PC-3 (cell line): Measurements from ENCODE around the gene KCNQ1. TPM values are rescaled to one million over a fixed set of nuclear protein-coding genes. Genes with fewer than 3 reads are reported as not detected.

Source experiments
- ATAC-seq: fragments of 200-7000 bp; cut with Tn5 transposase; 2 replicates; pipeline ENCODE4 v1.9.1; 2020; ENCODE audit warnings: mild to moderate bottlenecking, moderate library complexity
- BruUV-seq: library from RNA; stranded (reverse); fragments of 400-500 nt; replicated peaks from 2 replicates; lab custom pipeline; 2021; lab: Mats Ljungman, UMichigan
- CTCF ChIA-PET: fragments of 300-600 bp; sonication (Branson Sonifier 250); formaldehyde crosslinking; loops from one replicate; lab custom pipeline; 2022; ENCODE audit warnings: antibody characterized with exemption; lab: Charles Lee
- POLR2A ChIA-PET: fragments of 300-600 bp; sonication (Branson Sonifier 250); formaldehyde crosslinking; loops from one replicate; lab custom pipeline; 2022; ENCODE audit warnings: antibody characterized with exemption; ENCODE audit not compliant: unreplicated experiment; lab: Charles Lee
- DNase-seq: peaks from one replicate; pipeline ENCODE4 v3.0.0-alpha.2; 2015
- H2AFZ ChIP-seq: fragments of 300-600 bp; sonication (generic); 2 replicates; pipeline ENCODE4 v1.6.0; 2016; ENCODE audit warnings: antibody characterized with exemption, low read length
- H3F3A ChIP-seq: fragments of 300-600 bp; sonication (generic); one replicate; pipeline ENCODE4 v1.6.0; 2017; ENCODE audit warnings: antibody characterized with exemption, low read length, control low read depth, mild to moderate bottlenecking; ENCODE audit not compliant: unreplicated experiment
- H3K27ac ChIP-seq: fragments of 300-600 bp; sonication (generic); 2 replicates; pipeline ENCODE4 v1.5.1; 2016; ENCODE audit warnings: mild to moderate bottlenecking, low read length
- H3K27me3 ChIP-seq: fragments of 300-600 bp; sonication (generic); 2 replicates; pipeline ENCODE4 v1.6.1; 2016; ENCODE audit warnings: low read length, mixed read lengths
- H3K36me3 ChIP-seq: fragments of 300-600 bp; sonication (generic); 2 replicates; pipeline ENCODE4 v1.6.1; 2016; ENCODE audit warnings: low read depth, mixed run types, low read length, mixed read lengths
- H3K4me1 ChIP-seq: fragments of 300-600 bp; sonication (generic); 2 replicates; pipeline ENCODE4 v1.5.1; 2016; ENCODE audit warnings: low read length; ENCODE audit not compliant: insufficient read depth
- H3K4me2 ChIP-seq: fragments of 300-600 bp; sonication (generic); 2 replicates; pipeline ENCODE4 v1.6.0; 2016; ENCODE audit warnings: low read length
- H3K4me3 ChIP-seq: fragments of 300-600 bp; sonication (generic); 2 replicates; pipeline ENCODE4 v1.5.1; 2016; ENCODE audit warnings: mild to moderate bottlenecking, low read length, mixed read lengths
- H3K79me2 ChIP-seq: fragments of 300-600 bp; sonication (generic); 2 replicates; pipeline ENCODE4 v1.6.1; 2017; ENCODE audit warnings: low read length, mixed read lengths
- H3K9ac ChIP-seq: fragments of 300-600 bp; sonication (generic); 2 replicates; pipeline ENCODE4 v1.6.0; 2016; ENCODE audit warnings: mild to moderate bottlenecking, low read length
- H3K9me2 ChIP-seq: fragments of 300-600 bp; sonication (generic); replicated peaks from 2 replicates; pipeline ENCODE4 v1.6.1; 2016; ENCODE audit warnings: mixed run types, low read length, mixed read lengths
- H3K9me3 ChIP-seq: fragments of 300-600 bp; sonication (generic); 2 replicates; pipeline ENCODE4 v1.6.1; 2016; ENCODE audit warnings: low read length, mixed read lengths
- H4K20me1 ChIP-seq: fragments of 300-600 bp; sonication (generic); 2 replicates; pipeline ENCODE4 v1.6.1; 2016; ENCODE audit warnings: low read length, mixed read lengths
- EZH2 ChIP-seq: fragments of 300-600 bp; sonication (generic); IDR thresholded peaks from one replicate; pipeline ENCODE4 v1.6.1; 2017; ENCODE audit warnings: antibody characterized with exemption, mild to moderate bottlenecking, low read length; ENCODE audit not compliant: unreplicated experiment
- EZH2phosphoT487 ChIP-seq: fragments of 300-600 bp; sonication (generic); IDR thresholded peaks from 2 replicates; pipeline ENCODE4 v1.6.1; 2018; ENCODE audit warnings: mild to moderate bottlenecking, antibody characterized with exemption, low read length, borderline replicate concordance
- intact Hi-C: fragments of 100-400 bp; cut with micrococcal nuclease; formaldehyde crosslinking; loops from 2 replicates; pipeline ENCODE4 v1.9.0; 2023
- total RNA-seq: library from RNA; depleted of rRNA; stranded (reverse); fragments of >200 nt; gene quantifications from 2 replicates; pipeline ENCODE4 v1.2.3, GENCODE V29; 2014
- TF ChIP-seq, protein P1 (sequence below): fragments of 300-600 bp; sonication (generic); conservative IDR thresholded peaks from 2 replicates; pipeline ENCODE4 v1.5.1; 2017; ENCODE audit warnings: antibody characterized with exemption, low read depth, mild to moderate bottlenecking, low read length

Gene KCNQ1
- total RNA-seq, 1 experiment from 2014 or later = 0.40 TPM

- H3K27me3 ChIP-seq = no peaks in the 10 kb centered on the region
- intact Hi-C loops = no loop called here
- H3K36me3 ChIP-seq = no peaks in the 10 kb centered on the region
- H3K4me1 ChIP-seq = no peaks in the 10 kb centered on the region
- ATAC-seq = no peak
- no peak overlapping the region for H3K4me3 ChIP-seq
- no peaks in the 10 kb centered on the region for H4K20me1 ChIP-seq
- BruUV-seq = no TSS peak
- CTCF ChIA-PET = no interaction called here
- H3F3A ChIP-seq = no peaks in the 10 kb centered on the region
- no peaks in the 10 kb centered on the region for H3K9me3 ChIP-seq
- no peak overlapping the region for H2AFZ ChIP-seq
- no peak overlapping the region for H3K27ac ChIP-seq
- no peak for DNase-seq
- POLR2A ChIA-PET = no interaction called here
- H3K4me2 ChIP-seq = no peak overlapping the region
- no peaks in the 10 kb centered on the region for H3K79me2 ChIP-seq
- no peak overlapping the region for H3K9ac ChIP-seq
- TF ChIP-seq EZH2 (no peak), EZH2phosphoT487 (no peak)
- TF ChIP-seq, protein P1, sequence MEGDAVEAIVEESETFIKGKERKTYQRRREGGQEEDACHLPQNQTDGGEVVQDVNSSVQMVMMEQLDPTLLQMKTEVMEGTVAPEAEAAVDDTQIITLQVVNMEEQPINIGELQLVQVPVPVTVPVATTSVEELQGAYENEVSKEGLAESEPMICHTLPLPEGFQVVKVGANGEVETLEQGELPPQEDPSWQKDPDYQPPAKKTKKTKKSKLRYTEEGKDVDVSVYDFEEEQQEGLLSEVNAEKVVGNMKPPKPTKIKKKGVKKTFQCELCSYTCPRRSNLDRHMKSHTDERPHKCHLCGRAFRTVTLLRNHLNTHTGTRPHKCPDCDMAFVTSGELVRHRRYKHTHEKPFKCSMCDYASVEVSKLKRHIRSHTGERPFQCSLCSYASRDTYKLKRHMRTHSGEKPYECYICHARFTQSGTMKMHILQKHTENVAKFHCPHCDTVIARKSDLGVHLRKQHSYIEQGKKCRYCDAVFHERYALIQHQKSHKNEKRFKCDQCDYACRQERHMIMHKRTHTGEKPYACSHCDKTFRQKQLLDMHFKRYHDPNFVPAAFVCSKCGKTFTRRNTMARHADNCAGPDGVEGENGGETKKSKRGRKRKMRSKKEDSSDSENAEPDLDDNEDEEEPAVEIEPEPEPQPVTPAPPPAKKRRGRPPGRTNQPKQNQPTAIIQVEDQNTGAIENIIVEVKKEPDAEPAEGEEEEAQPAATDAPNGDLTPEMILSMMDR = no peak
- H3K9me2 ChIP-seq = no peaks in the 10 kb centered on the region
These were observed 129.3 kb downstream of the KCNQ1 start for GRCh38 chr11:2574043-2574552.

DNA sequence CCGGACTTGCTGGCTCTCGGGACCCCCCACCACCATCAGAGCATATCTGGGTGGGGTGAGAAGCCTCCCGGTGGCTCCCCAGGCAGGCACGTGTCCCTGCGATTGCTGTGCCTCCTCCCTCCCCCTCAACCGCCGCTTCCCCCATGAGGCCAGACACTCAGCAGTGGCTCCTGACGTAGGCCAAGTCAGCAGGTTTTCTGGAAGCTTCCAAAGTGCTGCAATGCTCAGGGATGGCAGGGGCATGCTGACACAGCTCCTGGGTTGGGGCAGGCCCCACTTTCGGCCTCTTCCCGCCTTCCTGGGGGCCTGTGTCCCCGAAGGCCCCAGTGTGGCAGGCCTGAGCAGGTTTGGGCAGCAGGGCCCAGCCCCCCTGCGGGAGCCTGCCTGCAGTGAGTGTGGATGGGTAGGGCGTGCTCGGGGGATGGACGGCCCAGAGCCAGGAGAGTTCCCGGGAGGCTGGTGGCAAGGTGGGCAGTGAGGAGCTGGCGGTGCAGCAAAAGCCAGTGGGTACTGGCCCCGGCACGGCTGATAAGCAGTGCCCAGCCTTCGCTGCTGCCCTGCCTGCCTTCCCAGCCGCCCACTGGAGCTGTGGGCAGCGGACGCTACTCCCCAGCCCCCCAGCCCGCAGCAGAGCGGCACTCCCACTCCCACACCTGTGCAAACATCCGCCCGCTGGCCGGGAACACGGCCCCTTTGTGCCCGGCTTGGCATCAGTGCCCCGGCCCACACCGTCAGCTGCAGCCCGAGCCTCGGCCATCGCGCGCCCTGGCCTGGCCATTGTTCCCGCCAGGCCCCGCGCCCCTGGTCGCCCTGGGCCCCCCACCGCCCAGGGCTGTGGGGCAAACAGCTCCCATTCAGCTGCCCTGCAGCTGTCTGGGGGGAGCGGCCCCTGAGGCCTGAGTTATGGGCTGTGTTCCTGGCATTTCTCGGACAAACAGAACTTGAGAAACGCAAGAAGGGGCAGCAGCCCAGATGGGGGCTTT lies 130.0 kb downstream of the KCNQ1 start:
- intact Hi-C loops = no loop called here
- no peaks in the 10 kb centered on the region for H3F3A ChIP-seq
- H4K20me1 ChIP-seq = no peaks in the 10 kb centered on the region
- no peak overlapping the region for H2AFZ ChIP-seq
- TF ChIP-seq EZH2 (no peak), EZH2phosphoT487 (no peak)
- TF ChIP-seq, protein P1 = no peak
- CTCF ChIA-PET = no interaction called here
- H3K4me3 ChIP-seq = no peak overlapping the region
- peak; percentile 77 for ATAC-seq
- no peak for DNase-seq
- H3K27ac ChIP-seq = no peak overlapping the region
- no peak overlapping the region for H3K9ac ChIP-seq
- H3K79me2 ChIP-seq = no peaks in the 10 kb centered on the region
- no TSS peak for BruUV-seq
- POLR2A ChIA-PET = no interaction called here
- H3K4me2 ChIP-seq = no peak overlapping the region
- H3K9me2 ChIP-seq = no peaks in the 10 kb centered on the region
- no peaks in the 10 kb centered on the region for H3K4me1 ChIP-seq
- no peaks in the 10 kb centered on the region for H3K27me3 ChIP-seq
- H3K36me3 ChIP-seq = no peaks in the 10 kb centered on the region
- H3K9me3 ChIP-seq = no peaks in the 10 kb centered on the region

GRCh38 chr11:2575591-2576051 lies 130.8 kb downstream of the KCNQ1 start:
- DNase-seq (no peak), ATAC-seq (no peak)
- Histone ChIP-seq H3F3A (no peaks in the 10 kb centered on the region), H3K9me3 (no peaks in the 10 kb centered on the region), H3K27me3 (no peaks in the 10 kb centered on the region), H4K20me1 (no peaks in the 10 kb centered on the region), H3K79me2 (no peaks in the 10 kb centered on the region), H3K27ac (no peak overlapping the region), H3K4me1 (no peaks in the 10 kb centered on the region), H3K4me3 (no peak overlapping the region), H3K36me3 (no peaks in the 10 kb centered on the region), H3K9me2 (no peaks in the 10 kb centered on the region), H3K9ac (no peak overlapping the region), H2AFZ (no peak overlapping the region), H3K4me2 (no peak overlapping the region)
- ChIA-PET POLR2A (interaction anchor here (0.6 kb wide), 1 partner anchor 15 kb away, joined by 3 read pairs; no protein-coding TSS in a partner anchor), CTCF (no interaction called here)
- no TSS peak for BruUV-seq
- TF ChIP-seq EZH2phosphoT487 (no peak), EZH2 (no peak)
- TF ChIP-seq, protein P1 = no peak
- intact Hi-C loops = no loop called here
